Measurements from ENCODE around the gene TRAPPC14. TPM values are rescaled to one million over a fixed set of nuclear protein-coding genes. Genes with fewer than 3 reads are reported as not detected.

Gene TRAPPC14
- total and polyA plus RNA-seq, 2 experiments from 2014 or later, result 14.2 to 25.0 TPM

- DNase-seq (ENCODE audit: low read depth in 1 of 2, low spot score in 1 of 2), result no peak
- TF ChIP-seq, protein P1, sequence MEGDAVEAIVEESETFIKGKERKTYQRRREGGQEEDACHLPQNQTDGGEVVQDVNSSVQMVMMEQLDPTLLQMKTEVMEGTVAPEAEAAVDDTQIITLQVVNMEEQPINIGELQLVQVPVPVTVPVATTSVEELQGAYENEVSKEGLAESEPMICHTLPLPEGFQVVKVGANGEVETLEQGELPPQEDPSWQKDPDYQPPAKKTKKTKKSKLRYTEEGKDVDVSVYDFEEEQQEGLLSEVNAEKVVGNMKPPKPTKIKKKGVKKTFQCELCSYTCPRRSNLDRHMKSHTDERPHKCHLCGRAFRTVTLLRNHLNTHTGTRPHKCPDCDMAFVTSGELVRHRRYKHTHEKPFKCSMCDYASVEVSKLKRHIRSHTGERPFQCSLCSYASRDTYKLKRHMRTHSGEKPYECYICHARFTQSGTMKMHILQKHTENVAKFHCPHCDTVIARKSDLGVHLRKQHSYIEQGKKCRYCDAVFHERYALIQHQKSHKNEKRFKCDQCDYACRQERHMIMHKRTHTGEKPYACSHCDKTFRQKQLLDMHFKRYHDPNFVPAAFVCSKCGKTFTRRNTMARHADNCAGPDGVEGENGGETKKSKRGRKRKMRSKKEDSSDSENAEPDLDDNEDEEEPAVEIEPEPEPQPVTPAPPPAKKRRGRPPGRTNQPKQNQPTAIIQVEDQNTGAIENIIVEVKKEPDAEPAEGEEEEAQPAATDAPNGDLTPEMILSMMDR (IDR thresholded peaks at IDR 0.05; ENCODE audit: low read depth, low read length), result no peak
- H3K4me1 ChIP-seq (ENCODE audit: low read depth), result no peaks in the 10 kb centered on the region
- H3K9me3 ChIP-seq (ENCODE audit: low read depth), result no peaks in the 10 kb centered on the region
- H3K27me3 ChIP-seq, result no peaks in the 10 kb centered on the region
- no peaks in the 10 kb centered on the region for H3K36me3 ChIP-seq
- H3K4me3 ChIP-seq, result peak overlapping the region; percentile 46
- peak overlapping the region; percentile 93 for H3K27ac ChIP-seq
Observed at GRCh38 chr7:100126239-100126930, 32.1 kb downstream of the TRAPPC14 start.

DNA sequence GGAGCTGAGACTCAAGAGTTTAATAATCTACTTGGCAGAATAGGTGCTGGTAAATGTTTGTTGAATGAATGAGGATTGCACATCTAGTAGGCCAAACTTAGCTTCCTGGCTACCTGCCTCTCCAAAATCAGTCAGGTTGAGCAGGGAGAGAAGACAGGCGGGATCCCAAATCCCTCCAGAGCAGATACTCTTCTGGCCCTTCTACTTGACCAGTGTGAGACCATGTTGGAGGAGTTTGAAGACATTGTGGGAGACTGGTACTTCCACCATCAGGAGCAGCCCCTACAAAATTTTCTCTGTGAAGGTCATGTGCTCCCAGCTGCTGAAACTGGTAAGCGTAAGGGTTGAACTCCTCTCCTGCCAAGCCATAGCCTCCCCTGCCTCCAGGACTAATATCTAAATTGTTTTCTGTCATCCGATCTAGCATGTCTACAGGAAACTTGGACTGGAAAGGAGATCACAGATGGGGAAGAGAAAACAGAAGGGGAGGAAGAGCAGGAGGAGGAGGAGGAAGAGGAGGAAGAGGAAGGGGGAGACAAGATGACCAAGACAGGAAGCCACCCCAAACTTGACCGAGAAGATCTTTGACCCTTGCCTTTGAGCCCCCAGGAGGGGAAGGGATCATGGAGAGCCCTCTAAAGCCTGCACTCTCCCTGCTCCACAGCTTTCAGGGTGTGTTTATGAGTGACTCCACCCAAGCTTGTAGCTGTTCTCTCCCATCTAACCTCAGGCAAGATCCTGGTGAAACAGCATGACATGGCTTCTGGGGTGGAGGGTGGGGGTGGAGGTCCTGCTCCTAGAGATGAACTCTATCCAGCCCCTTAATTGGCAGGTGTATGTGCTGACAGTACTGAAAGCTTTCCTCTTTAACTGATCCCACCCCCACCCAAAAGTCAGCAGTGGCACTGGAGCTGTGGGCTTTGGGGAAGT is 34.0 kb downstream of the TRAPPC14 start:
- no peak overlapping the region for H3K4me3 ChIP-seq
- no peak for DNase-seq (ENCODE audit: low read depth in 1 of 2, low spot score in 1 of 2)
- no peaks in the 10 kb centered on the region for H3K9me3 ChIP-seq (ENCODE audit: low read depth)
- TF ChIP-seq, protein P1 (IDR thresholded peaks at IDR 0.05; ENCODE audit: low read depth, low read length), result no peak
- no peak overlapping the region for H3K27ac ChIP-seq
- H3K4me1 ChIP-seq (ENCODE audit: low read depth), result peaks cover 8% of the 10 kb centered on the region
- no peaks in the 10 kb centered on the region for H3K36me3 ChIP-seq
- no peaks in the 10 kb centered on the region for H3K27me3 ChIP-seq

DNA sequence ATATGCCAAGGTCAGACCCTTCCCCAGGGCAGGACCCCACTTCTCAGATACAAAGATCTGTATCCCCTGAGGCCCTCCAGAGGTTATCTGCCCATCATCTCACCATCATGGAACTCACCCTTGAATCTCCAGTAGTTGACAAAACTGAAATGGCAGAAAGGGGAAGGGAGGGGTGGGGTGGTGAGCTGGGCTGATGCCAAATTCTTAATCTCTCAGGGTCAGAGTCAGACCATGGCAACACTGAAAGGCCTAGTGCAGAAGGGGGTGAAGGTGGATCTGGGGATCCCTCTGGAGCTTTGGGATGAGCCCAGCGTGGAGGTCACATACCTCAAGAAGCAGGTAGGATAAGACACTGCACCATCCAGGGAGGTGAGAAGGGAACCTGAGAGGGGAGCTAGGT is 36.0 kb downstream of the TRAPPC14 start:
- no peaks in the 10 kb centered on the region for H3K27me3 ChIP-seq
- no peaks in the 10 kb centered on the region for H3K9me3 ChIP-seq (ENCODE audit: low read depth)
- no peak overlapping the region for H3K4me3 ChIP-seq
- H3K27ac ChIP-seq, result no peak overlapping the region
- H3K4me1 ChIP-seq (ENCODE audit: low read depth), result peaks cover 8% of the 10 kb centered on the region
- TF ChIP-seq, protein P1 (IDR thresholded peaks at IDR 0.05; ENCODE audit: low read depth, low read length), result no peak
- no peak for DNase-seq (ENCODE audit: low read depth in 1 of 2, low spot score in 1 of 2)
- no peaks in the 10 kb centered on the region for H3K36me3 ChIP-seq

DNA sequence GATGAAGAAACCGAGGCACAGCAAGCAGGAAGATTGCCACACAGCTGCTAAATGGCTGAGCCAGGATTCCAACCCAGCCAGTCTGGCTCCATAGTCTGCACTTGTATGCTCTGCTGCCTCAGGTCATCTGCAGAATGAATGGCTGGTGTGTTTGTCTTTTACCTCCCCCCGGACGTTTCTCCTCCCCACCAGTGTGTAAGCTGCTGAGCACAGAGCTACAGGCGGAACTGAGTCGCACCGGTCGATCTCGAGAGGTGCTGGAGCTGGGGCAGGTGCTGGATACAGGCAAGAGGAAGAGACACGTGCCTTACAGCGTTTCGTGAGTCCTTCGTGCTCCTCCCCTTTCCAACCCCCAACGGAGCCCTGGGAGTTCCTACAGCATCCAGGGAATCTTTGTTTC is 36.5 kb downstream of the TRAPPC14 start:
- Histone ChIP-seq H3K4me1 (ENCODE audit: low read depth) (peaks cover 8% of the 10 kb centered on the region), H3K27ac (no peak overlapping the region), H3K36me3 (no peaks in the 10 kb centered on the region), H3K27me3 (no peaks in the 10 kb centered on the region), H3K9me3 (ENCODE audit: low read depth) (no peaks in the 10 kb centered on the region), H3K4me3 (no peak overlapping the region)
- no peak for DNase-seq (ENCODE audit: low read depth in 1 of 2, low spot score in 1 of 2)
- TF ChIP-seq, protein P1 (IDR thresholded peaks at IDR 0.05; ENCODE audit: low read depth, low read length), result no peak

DNA sequence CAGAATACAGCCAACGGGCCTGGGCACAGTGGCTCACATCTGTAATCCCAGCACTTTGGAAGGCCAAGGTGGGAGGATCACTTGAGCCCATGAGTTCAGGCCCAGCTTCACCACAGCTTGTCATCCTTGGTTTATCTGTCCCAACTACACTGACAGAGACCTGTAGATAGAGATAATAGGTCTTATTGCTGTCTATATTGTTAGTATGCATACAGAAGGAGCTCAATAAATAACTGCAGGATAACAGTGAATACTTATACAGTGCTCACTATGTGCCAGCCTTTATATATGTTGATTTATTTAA is 37.8 kb downstream of the TRAPPC14 start:
- Histone ChIP-seq H3K4me1 (ENCODE audit: low read depth) (peaks cover 8% of the 10 kb centered on the region), H3K27ac (no peak overlapping the region), H3K9me3 (ENCODE audit: low read depth) (no peaks in the 10 kb centered on the region), H3K4me3 (no peak overlapping the region), H3K36me3 (no peaks in the 10 kb centered on the region), H3K27me3 (no peaks in the 10 kb centered on the region)
- DNase-seq (ENCODE audit: low read depth in 1 of 2, low spot score in 1 of 2), result no peak
- TF ChIP-seq, protein P1 (IDR thresholded peaks at IDR 0.05; ENCODE audit: low read depth, low read length), result no peak
